Lower lobe of right lung (tissue), 2 donors: ENCODE data around the gene PAAF1. TPM values are rescaled to one million over a fixed set of nuclear protein-coding genes. Genes with fewer than 3 reads are reported as not detected.
A peak's percentile ranks its signal among the peaks of the same experiment; 100 is the strongest.

ENCODE experiments used
- ATAC-seq, 2 donors: fragments of 200-7000 bp; cut with Tn5 transposase; one replicate each; pipeline ENCODE4 v1.9.1; 2020 to 2022; ENCODE audit warnings: mild to moderate bottlenecking in 2 of 2, moderate library complexity in 2 of 2
- DNase-seq: peaks from one replicate; pipeline ENCODE4 v3.0.0-alpha.2; 2020
- H3K27ac ChIP-seq: fragments of 200-600 bp; one replicate; pipeline ENCODE4 v1.8.0; 2022
- H3K27me3 ChIP-seq: fragments of 200-600 bp; one replicate; pipeline ENCODE4 v1.8.0; 2022; ENCODE audit warnings: low read depth
- H3K36me3 ChIP-seq: fragments of 200-600 bp; one replicate; pipeline ENCODE4 v1.8.0; 2022; ENCODE audit warnings: mild to moderate bottlenecking
- H3K4me1 ChIP-seq: fragments of 200-600 bp; one replicate; pipeline ENCODE4 v1.8.0; 2022
- H3K4me3 ChIP-seq: fragments of 200-600 bp; one replicate; pipeline ENCODE4 v1.8.0; 2022; ENCODE audit warnings: mild to moderate bottlenecking
- H3K9me3 ChIP-seq: fragments of 200-600 bp; one replicate; pipeline ENCODE4 v1.8.0; 2022
- CTCF ChIP-seq: fragments of 200-600 bp; IDR thresholded peaks from one replicate; pipeline ENCODE4 v1.8.0; 2022; ENCODE audit warnings: antibody characterized with exemption, mild to moderate bottlenecking
- intact Hi-C: fragments of 100-400 bp; cut with DNase I; formaldehyde crosslinking; loops from one replicate; pipeline ENCODE4 v1.11.0; 2022
- total RNA-seq: library from RNA; stranded (reverse); fragmentation: NEBNext Ultra II Directional; extraction: Animal tissue kit (Norgen Biotek cat#: 25700); gene quantifications from one replicate; pipeline ENCODE4 v1.2.1, GENCODE V29; 2021
- donor health status: DM: no; HTN: yes; CAD: no; lungs with severe emphysema.

Gene PAAF1
- total RNA-seq, 1 donor from 2014 or later: 15.2 TPM

GRCh38 chr11:73860202-73860601, 16.6 kb upstream of the PAAF1 start:
- no peaks in the 10 kb centered on the region for H3K9me3 ChIP-seq
- no peaks in the 10 kb centered on the region for H3K4me1 ChIP-seq
- H3K36me3 ChIP-seq: peaks cover 46% of the 10 kb centered on the region
- no peak overlapping the region for H3K27ac ChIP-seq
- intact Hi-C loops: no loop called here
- ATAC-seq (no peak), DNase-seq (no peak)
- TF ChIP-seq CTCF: no peak
- no peaks in the 10 kb centered on the region for H3K27me3 ChIP-seq
- no peak overlapping the region for H3K4me3 ChIP-seq

GRCh38 chr11:73862986-73863385, 13.8 kb upstream of the PAAF1 start:
- no peak for ATAC-seq
- no peak overlapping the region for H3K27ac ChIP-seq
- no peak overlapping the region for H3K4me3 ChIP-seq
- H3K27me3 ChIP-seq: no peaks in the 10 kb centered on the region
- no peaks in the 10 kb centered on the region for H3K9me3 ChIP-seq
- peaks cover 45% of the 10 kb centered on the region for H3K36me3 ChIP-seq
- peaks cover 3% of the 10 kb centered on the region for H3K4me1 ChIP-seq
- intact Hi-C loops: no loop called here
- no peak for TF ChIP-seq CTCF
- no peak for DNase-seq

- H3K27ac ChIP-seq: no peak overlapping the region
- TF ChIP-seq CTCF: no peak
- no peak for DNase-seq
Measured at GRCh38 chr11:73866095-73866579, 10.7 kb upstream of the PAAF1 start.

DNA sequence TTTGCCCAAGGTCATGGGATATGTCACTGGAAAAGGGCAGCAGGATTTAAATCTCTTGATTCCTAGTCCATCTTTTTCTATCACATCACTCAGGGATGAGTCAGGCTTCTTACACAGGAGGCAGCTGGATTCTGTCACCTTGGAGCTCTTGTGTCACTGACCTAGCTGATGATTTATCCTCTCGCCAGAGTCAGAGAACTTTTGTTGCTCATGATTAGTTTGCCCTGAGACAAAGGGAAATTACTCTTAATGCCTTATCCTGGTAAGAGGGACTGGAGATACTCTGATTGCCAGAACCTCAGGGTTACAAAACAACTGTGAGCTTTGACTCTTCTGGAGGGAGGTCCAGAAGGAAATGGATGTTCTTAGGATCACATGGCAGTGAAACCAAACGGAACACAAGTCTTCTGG, 10.2 kb upstream of the PAAF1 start:
- no peaks in the 10 kb centered on the region for H3K27me3 ChIP-seq
- peaks cover 3% of the 10 kb centered on the region for H3K4me1 ChIP-seq
- ATAC-seq (peak in 1 of 2 donors; percentile 47), DNase-seq (no peak)
- no peak for TF ChIP-seq CTCF
- no peaks in the 10 kb centered on the region for H3K9me3 ChIP-seq
- H3K4me3 ChIP-seq: no peak overlapping the region
- H3K27ac ChIP-seq: no peak overlapping the region
- peaks cover 39% of the 10 kb centered on the region for H3K36me3 ChIP-seq
- intact Hi-C loops: no loop called here

More at GRCh38 chr11:73866095-73866579, 10.7 kb upstream of the PAAF1 start:
- no peak for ATAC-seq
- Histone ChIP-seq H3K4me3 (no peak overlapping the region), H3K4me1 (peaks cover 3% of the 10 kb centered on the region), H3K27me3 (no peaks in the 10 kb centered on the region), H3K9me3 (no peaks in the 10 kb centered on the region), H3K36me3 (peaks cover 39% of the 10 kb centered on the region)
- intact Hi-C loops: no loop called here

DNA sequence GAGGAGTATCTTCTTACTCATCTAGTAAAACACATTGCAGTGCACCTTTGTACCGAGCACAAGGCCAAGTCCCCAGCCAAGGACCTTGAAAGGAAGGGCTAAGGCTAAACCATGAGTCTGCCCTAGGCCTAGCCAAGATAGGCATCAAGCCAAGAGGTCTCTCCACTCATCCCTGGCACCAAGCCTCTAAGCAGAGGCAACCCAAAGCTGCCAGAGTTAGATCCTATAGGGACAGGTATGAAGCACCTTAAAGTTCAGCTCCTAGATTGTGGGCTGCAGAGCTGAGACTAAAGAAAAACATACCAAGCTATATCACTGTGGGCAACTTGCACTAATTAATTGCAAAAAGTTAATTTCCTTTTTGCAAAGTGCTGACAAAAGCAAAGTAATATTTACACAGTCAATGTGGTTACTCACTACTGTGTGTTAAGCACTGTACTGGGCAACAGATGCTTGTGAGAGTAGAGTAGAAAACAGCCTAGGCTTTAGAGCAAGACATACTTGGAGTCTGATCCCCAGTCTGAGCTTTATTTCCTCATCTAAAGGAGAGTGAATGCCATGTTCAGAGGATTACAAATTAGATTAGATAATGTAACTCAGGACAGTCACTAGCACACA, 7.4 kb upstream of the PAAF1 start:
- no peak overlapping the region for H3K27ac ChIP-seq
- H3K36me3 ChIP-seq: peaks cover 50% of the 10 kb centered on the region
- ATAC-seq (no peak), DNase-seq (no peak)
- no peak for TF ChIP-seq CTCF
- no peak overlapping the region for H3K4me3 ChIP-seq
- H3K4me1 ChIP-seq: peaks cover 3% of the 10 kb centered on the region
- no peaks in the 10 kb centered on the region for H3K9me3 ChIP-seq
- intact Hi-C loops: no loop called here
- no peaks in the 10 kb centered on the region for H3K27me3 ChIP-seq
